ENCODE data around the gene SLC44A4. TPM values are rescaled to one million over a fixed set of nuclear protein-coding genes. Genes with fewer than 3 reads are reported as not detected.

The SLC44A4 gene
- total RNA-seq, 2 donors from 2014 or later = 5.8 TPM; not detected in 1

DNA sequence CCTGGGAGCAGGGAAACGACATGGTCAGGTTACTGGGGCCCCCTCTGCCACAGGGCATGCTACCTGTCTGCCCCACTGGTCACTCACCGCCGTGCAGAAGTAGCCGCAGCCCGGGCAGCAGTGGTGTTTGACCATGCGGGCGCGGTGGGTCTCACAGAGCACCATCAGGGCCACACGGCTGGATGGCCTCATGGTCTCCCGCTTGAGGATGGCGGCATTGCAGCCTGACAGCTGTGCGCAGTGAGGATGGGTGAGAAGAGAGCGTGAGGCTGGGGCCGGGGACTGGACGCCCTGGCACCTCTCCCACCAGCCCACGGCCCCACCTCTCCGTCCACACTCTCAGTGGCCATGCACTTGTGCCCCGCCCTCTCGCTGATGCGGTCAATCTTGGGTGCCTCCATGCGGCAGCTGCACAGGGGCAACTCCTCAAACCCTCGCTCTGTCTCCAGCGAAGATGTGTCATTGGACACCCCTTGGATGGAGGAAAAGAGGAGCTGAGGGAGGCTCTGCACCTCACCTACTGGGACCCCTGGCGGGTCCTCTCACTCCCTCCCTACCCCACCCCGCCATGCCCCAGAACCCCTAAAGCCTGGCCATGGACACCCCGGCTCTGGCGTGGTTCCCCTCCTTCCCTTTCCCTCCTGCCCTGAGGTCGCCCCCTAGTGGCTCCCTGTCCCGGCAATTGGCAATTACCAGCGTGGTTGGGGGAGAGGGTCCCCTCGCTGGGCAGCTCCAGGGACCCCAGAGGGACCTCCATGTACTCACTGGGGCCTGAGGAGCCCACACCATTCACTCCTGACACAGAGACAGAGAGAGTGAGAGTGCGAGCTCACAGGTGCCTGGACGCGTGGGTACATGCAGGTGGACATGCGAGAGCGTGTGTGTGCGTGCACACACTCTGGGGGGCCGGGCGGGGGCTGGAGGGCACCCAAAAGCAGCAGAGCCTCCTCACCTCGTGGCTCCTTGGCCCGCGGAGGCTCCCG lies 9.8 kb upstream of the SLC44A4 start:
- Histone ChIP-seq H3K36me3 (peaks cover 68% of the 10 kb centered on the region), H3K4me3 (no peak overlapping the region), H3K9me3 (no peaks in the 10 kb centered on the region), H3K27ac (no peak overlapping the region), H3K27me3 (replicated peaks; ENCODE audit: insufficient read depth) (no peaks in the 10 kb centered on the region), H3K4me1 (ENCODE audit: control insufficient read depth in 1 of 2, low read depth in 2 of 2) (no peaks in the 10 kb centered on the region)
- DNase-seq (ENCODE audit: low spot score) = no peak
- TF ChIP-seq, protein P1, sequence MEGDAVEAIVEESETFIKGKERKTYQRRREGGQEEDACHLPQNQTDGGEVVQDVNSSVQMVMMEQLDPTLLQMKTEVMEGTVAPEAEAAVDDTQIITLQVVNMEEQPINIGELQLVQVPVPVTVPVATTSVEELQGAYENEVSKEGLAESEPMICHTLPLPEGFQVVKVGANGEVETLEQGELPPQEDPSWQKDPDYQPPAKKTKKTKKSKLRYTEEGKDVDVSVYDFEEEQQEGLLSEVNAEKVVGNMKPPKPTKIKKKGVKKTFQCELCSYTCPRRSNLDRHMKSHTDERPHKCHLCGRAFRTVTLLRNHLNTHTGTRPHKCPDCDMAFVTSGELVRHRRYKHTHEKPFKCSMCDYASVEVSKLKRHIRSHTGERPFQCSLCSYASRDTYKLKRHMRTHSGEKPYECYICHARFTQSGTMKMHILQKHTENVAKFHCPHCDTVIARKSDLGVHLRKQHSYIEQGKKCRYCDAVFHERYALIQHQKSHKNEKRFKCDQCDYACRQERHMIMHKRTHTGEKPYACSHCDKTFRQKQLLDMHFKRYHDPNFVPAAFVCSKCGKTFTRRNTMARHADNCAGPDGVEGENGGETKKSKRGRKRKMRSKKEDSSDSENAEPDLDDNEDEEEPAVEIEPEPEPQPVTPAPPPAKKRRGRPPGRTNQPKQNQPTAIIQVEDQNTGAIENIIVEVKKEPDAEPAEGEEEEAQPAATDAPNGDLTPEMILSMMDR (IDR thresholded peaks at IDR 0.05) = peak; percentile 68
- no peak for ATAC-seq (ENCODE audit: insufficient number of reproducible peaks, low FRiP score, low read depth)

DNA sequence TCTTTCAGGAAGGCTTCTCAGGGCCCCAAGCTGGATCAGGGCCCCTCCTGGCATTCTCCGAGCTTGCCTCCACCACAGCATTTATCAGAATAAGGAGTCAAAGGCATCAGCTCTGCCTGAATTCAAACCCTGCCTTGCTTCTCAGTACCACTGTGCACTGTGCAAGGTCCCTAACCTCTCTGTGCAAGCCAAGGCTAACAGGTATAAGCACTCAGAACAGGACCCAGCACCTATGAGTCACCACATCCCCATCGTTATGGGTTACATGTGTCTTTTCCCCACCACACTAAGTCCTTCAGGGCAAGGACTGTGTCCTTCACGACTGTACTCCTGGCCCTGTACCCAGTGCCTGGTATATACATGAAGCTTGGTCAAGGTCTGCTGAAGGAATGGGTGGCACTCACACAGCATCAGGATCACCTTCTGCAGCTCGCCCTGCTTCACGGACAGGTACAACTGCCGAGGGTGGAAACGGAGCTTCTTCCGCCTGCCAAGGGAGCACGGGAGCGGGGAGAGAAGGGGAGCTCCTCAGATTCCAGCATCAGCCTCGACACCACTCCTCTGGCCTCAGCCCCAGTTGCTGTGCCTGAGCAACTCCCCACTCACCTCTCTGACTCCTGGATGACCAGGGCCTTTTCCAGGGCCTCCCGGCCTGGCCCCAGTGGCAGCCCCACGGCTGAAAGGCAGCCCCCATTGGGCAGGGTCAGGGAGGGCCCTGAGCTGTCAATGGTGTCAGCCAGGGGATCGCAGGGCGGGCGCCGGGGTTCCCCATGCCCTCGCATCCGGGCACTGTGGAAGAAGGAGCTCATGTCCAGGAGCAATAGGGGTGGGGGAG lies 8.6 kb upstream of the SLC44A4 start:
- Histone ChIP-seq H3K36me3 (peaks cover 64% of the 10 kb centered on the region), H3K4me3 (no peak overlapping the region), H3K9me3 (no peaks in the 10 kb centered on the region), H3K27ac (no peak overlapping the region), H3K27me3 (replicated peaks; ENCODE audit: insufficient read depth) (no peaks in the 10 kb centered on the region), H3K4me1 (ENCODE audit: control insufficient read depth in 1 of 2, low read depth in 2 of 2) (no peaks in the 10 kb centered on the region)
- TF ChIP-seq, protein P1 (IDR thresholded peaks at IDR 0.05) = no peak
- DNase-seq (ENCODE audit: low spot score) (no peak), ATAC-seq (ENCODE audit: insufficient number of reproducible peaks, low FRiP score, low read depth) (no peak)

DNA sequence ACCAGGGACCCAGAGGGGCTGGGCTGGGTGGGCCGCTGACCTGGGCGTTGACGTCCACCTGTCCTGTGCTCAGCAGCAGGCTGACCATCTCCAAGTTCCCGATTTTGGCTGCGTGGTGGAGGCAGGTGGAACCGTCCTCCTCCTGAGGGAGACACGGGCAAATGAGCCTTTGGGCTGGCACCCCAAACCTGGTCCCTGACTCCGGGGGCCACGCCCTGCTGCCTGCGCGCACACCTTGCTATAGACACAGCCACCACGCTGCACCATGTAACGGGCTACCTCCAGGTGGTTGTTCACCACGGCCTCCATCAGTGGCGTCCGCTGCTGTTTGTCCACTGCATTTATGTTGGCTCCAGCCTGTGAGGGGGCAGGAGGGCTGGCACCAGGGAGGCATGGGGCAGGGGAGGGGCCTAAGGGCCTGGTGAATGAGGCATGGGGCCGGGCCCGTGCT lies 7.8 kb upstream of the SLC44A4 start:
- DNase-seq (ENCODE audit: low spot score) = no peak
- peaks cover 61% of the 10 kb centered on the region for H3K36me3 ChIP-seq

DNA sequence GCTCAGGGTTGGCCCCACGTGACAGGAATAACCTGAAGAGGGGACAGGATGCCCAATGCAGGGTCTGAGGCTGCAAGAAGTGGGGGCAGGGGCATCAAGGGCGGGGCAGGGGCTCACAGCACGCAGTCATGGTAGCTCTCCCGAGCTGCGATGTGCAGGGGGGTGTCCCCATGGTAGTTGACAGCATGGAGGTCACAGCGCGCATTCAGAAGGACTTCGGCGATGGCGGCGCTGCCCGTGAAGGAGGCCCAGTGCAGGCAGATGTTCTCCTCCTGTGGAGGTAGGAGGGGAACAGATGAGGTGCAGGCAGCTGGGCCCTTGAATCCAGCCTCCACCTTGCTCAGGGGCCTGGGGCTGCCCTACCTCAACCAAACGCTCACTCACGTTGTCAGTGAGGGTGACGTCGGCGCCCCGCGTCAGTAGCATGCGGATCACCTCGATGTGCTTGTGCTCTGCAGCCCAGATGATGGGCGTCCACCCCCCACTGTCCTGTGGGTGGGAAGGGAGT lies 5.8 kb upstream of the SLC44A4 start:
- DNase-seq (ENCODE audit: low spot score) = no peak
- Histone ChIP-seq H3K27ac (no peak overlapping the region), H3K27me3 (replicated peaks; ENCODE audit: insufficient read depth) (no peaks in the 10 kb centered on the region), H3K4me3 (no peak overlapping the region), H3K9me3 (no peaks in the 10 kb centered on the region), H3K36me3 (peaks cover 72% of the 10 kb centered on the region), H3K4me1 (ENCODE audit: control insufficient read depth in 1 of 2, low read depth in 2 of 2) (no peaks in the 10 kb centered on the region)
- no peak for ATAC-seq (ENCODE audit: insufficient number of reproducible peaks, low FRiP score, low read depth)
- TF ChIP-seq, protein P1 (IDR thresholded peaks at IDR 0.05) = no peak

More for the DNA sequence above, 7.8 kb upstream of the SLC44A4 start:
- Histone ChIP-seq H3K9me3 (no peaks in the 10 kb centered on the region), H3K4me3 (no peak overlapping the region), H3K27ac (no peak overlapping the region), H3K27me3 (replicated peaks; ENCODE audit: insufficient read depth) (no peaks in the 10 kb centered on the region), H3K4me1 (ENCODE audit: control insufficient read depth in 1 of 2, low read depth in 2 of 2) (no peaks in the 10 kb centered on the region)
- TF ChIP-seq, protein P1 (IDR thresholded peaks at IDR 0.05) = no peak
- ATAC-seq (ENCODE audit: insufficient number of reproducible peaks, low FRiP score, low read depth) = no peak

DNA sequence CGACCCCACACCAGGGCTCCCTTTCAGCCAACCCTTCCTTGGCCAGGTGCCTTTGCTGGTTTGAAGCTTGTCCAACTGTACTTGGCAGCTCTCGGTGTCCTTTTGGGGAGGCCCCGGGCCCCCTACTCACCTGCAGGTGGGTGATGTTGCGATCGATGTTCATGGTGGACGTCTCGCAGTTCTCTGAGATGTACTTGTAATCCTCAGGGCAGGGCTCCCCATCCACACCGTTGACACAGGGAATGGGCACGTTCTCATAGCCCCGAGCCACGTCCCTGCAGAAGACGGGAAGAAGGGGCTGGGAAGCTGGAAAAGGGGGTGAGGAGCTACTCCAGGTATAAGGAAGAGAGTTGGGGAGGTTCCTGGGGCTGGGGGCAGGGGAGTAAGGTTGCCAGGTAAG lies 4.9 kb upstream of the SLC44A4 start:
- H3K36me3 ChIP-seq = peaks cover 65% of the 10 kb centered on the region
- no peaks in the 10 kb centered on the region for H3K9me3 ChIP-seq
- H3K4me3 ChIP-seq = no peak overlapping the region
- no peak overlapping the region for H3K27ac ChIP-seq
- no peaks in the 10 kb centered on the region for H3K4me1 ChIP-seq (ENCODE audit: control insufficient read depth in 1 of 2, low read depth in 2 of 2)
- TF ChIP-seq, protein P1 (IDR thresholded peaks at IDR 0.05) = no peak
- ATAC-seq (ENCODE audit: insufficient number of reproducible peaks, low FRiP score, low read depth) (no peak), DNase-seq (ENCODE audit: low spot score) (no peak)
- H3K27me3 ChIP-seq (replicated peaks; ENCODE audit: insufficient read depth) = no peaks in the 10 kb centered on the region
